Measurements from ENCODE around the gene L3MBTL1. TPM values are rescaled to one million over a fixed set of nuclear protein-coding genes. Genes with fewer than 3 reads are reported as not detected.
A peak's percentile ranks its signal among the peaks of the same experiment; 100 is the strongest.

L3MBTL1 gene
- total RNA-seq, 6 experiments from 2014 or later: 1.2 to 3.2 (median 2.4) TPM

- no peaks in the 10 kb centered on the region for H3K4me1 ChIP-seq
- ATAC-seq (no peak), DNase-seq (no peak)
- no peaks in the 10 kb centered on the region for H3K9me3 ChIP-seq
- TF ChIP-seq POLR2A (IDR thresholded peaks at IDR 0.05) (no peak), CTCF (IDR thresholded peaks at IDR 0.05) (no peak)
- H3K4me3 ChIP-seq: no peak overlapping the region
- WGBS (ENCODE audit: insufficient coverage, low coverage, low lambda C conversion rate, missing lambda C conversion rate): 100% methylated on average over 1 of the region's 10 CpGs
- H3K36me3 ChIP-seq: peaks cover 0 to 83% (median 35%) of the 10 kb centered on the region in 4 donors
- intact Hi-C loops (cut with DNase I): no loop called here
- H3K27me3 ChIP-seq: no peaks in the 10 kb centered on the region
- H3K27ac ChIP-seq: no peak overlapping the region
Measured at GRCh38 chr20:43569282-43569681, 61.8 kb downstream of the L3MBTL1 start.

DNA sequence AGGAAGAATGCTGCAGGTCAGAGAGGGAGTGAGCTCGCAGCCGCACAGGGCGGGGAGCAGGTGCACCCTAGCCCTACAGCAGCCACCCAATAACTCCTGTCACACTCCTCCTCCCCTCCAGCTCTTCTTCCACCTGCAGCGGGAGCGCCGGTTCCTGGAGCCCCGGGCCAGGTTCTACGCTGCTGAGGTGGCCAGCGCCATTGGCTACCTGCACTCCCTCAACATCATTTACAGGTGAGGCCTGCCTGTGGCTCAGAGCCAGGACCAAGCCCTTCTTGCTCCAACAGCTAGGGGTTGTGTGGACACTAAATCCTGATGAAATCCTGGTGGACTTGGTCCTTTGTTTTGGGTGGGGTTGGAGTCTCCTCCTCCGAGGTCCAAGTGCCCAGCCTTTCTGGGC lies 63.0 kb downstream of the L3MBTL1 start:
- no peak for TF ChIP-seq POLR2A (IDR thresholded peaks at IDR 0.05)
- ATAC-seq: peak in 3 of 4 donors; percentile 5 to 67 (median 16)
- H3K36me3 ChIP-seq: peaks cover 0 to 83% (median 35%) of the 10 kb centered on the region in 4 donors

DNA sequence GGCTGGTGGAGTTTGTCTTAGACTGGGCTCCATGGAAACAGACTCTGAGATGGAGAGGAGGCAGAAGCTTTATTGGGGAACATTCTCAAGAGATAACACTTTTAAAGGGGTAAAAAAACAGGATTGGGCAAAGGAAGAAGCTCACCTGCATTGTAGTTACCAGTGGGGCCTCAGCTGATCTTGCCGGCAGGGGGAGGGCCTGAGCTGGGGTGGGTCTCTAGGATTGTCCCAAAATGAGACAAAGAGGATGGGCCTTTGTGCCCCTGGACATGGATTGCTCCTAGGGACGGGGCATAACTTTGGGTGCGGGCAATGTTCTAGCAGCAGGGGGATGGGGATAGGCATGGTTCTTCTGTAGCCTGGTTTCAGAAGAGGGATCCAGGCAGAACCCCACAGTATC lies 63.8 kb downstream of the L3MBTL1 start:
- Histone ChIP-seq H3K27me3 (no peaks in the 10 kb centered on the region), H3K27ac (no peak overlapping the region), H3K4me1 (no peaks in the 10 kb centered on the region), H3K4me3 (no peak overlapping the region), H3K9me3 (no peaks in the 10 kb centered on the region), H3K36me3 (peaks cover 0 to 85% (median 37%) of the 10 kb centered on the region in 4 donors)
- WGBS (ENCODE audit: insufficient coverage, low coverage, low lambda C conversion rate, missing lambda C conversion rate): no CpG with 5 or more reads among the region's 3 CpGs
- DNase-seq (no peak), ATAC-seq (no peak)
- intact Hi-C loops (cut with DNase I): no loop called here
- TF ChIP-seq POLR2A (IDR thresholded peaks at IDR 0.05) (no peak), CTCF (IDR thresholded peaks at IDR 0.05) (no peak)

More for the DNA sequence above, 63.0 kb downstream of the L3MBTL1 start:
- 62% methylated on average over 3 of the region's 10 CpGs for WGBS (ENCODE audit: insufficient coverage, low coverage, low lambda C conversion rate, missing lambda C conversion rate)
- Histone ChIP-seq H3K27ac (no peak overlapping the region), H3K4me3 (no peak overlapping the region), H3K4me1 (no peaks in the 10 kb centered on the region), H3K27me3 (no peaks in the 10 kb centered on the region), H3K9me3 (no peaks in the 10 kb centered on the region)
- intact Hi-C loops (cut with DNase I): no loop called here
- peak in 2 of 3 donors; percentile 68 to 71 for DNase-seq

DNA sequence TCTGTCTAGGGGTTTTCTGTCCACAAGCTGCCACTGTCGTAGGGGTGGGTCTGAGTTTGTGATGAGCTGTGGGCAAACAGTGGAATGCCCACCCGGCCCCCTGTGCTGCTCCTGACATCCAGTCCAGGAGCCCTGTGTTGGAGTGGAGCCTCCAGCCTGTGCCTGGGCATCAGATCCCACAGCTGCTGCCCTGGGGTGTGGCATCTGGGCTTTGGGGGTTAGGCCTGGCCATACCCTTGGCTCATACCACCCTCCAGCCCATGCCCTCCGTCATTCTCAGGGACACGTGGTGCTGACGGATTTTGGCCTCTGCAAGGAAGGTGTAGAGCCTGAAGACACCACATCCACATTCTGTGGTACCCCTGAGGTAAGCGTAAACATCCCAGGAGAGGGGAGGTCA lies 64.3 kb downstream of the L3MBTL1 start:
- no CpG with 5 or more reads among the region's 6 CpGs for WGBS (ENCODE audit: insufficient coverage, low coverage, low lambda C conversion rate, missing lambda C conversion rate)
- H3K27ac ChIP-seq: no peak overlapping the region
- intact Hi-C loops (cut with DNase I): no loop called here
- no peaks in the 10 kb centered on the region for H3K27me3 ChIP-seq
- no peak for TF ChIP-seq CTCF (IDR thresholded peaks at IDR 0.05)
- TF ChIP-seq POLR2A (IDR thresholded peaks at IDR 0.05): no peak
- H3K9me3 ChIP-seq: no peaks in the 10 kb centered on the region
- ATAC-seq (no peak), DNase-seq (no peak)
- H3K4me1 ChIP-seq: no peaks in the 10 kb centered on the region
- no peak overlapping the region for H3K4me3 ChIP-seq
- peaks cover 0 to 90% (median 37%) of the 10 kb centered on the region in 4 donors for H3K36me3 ChIP-seq

DNA sequence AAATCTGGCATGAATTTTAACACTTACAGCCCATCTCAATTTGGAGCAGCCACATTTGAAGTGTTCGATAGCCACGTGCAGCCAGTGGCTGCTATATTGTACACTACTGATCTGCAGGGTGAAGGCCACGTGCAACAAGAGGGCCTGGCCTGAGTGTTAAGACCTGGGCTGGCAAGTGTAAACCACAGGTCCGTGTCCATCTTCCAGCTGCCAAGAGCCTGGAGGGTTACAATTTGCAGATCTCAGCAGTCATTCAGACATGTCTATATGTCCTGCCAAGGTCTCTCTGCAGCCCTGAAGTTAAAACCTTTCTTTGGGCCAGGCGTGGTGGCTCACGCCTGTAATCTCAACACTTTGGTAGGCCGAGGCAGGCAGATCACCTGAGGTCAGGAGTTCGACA lies 65.4 kb downstream of the L3MBTL1 start:
- no peak overlapping the region for H3K27ac ChIP-seq
- H3K36me3 ChIP-seq: peaks cover 0 to 85% (median 33%) of the 10 kb centered on the region in 4 donors
- TF ChIP-seq CTCF (IDR thresholded peaks at IDR 0.05) (no peak), POLR2A (IDR thresholded peaks at IDR 0.05) (no peak)
- intact Hi-C loops (cut with DNase I): no loop called here
- H3K9me3 ChIP-seq: no peaks in the 10 kb centered on the region
- H3K27me3 ChIP-seq: no peaks in the 10 kb centered on the region
- WGBS (ENCODE audit: insufficient coverage, low coverage, low lambda C conversion rate, missing lambda C conversion rate): 100% methylated on average over 3 of the region's 8 CpGs
- no peak for ATAC-seq
- no peak overlapping the region for H3K4me3 ChIP-seq
- peaks cover 0 to 1% (median 0%) of the 10 kb centered on the region in 4 donors for H3K4me1 ChIP-seq
- no peak for DNase-seq

All from right lobe of liver (tissue), 6 donors.